H1 (cell line): Measurements from ENCODE around the gene AMBP. TPM values are rescaled to one million over a fixed set of nuclear protein-coding genes. Genes with fewer than 3 reads are reported as not detected.

ENCODE experiments used
- CTCF ChIA-PET: fragments of 300-600 bp; sonication (Branson Sonifier 250); formaldehyde crosslinking; loops from one replicate; lab custom pipeline; 2021; ENCODE audit not compliant: partially characterized antibody; lab: Charles Lee
- POLR2A ChIA-PET: fragments of 300-600 bp; sonication (Branson Sonifier 250); formaldehyde crosslinking; loops from one replicate; lab custom pipeline; 2021; ENCODE audit warnings: inconsistent platforms; ENCODE audit not compliant: partially characterized antibody; lab: Charles Lee
- DNase-seq, 2 experiments: peaks; one replicate each; pipeline versions ENCODE4 v3.0.0 to v3.0.0-alpha.2; 2010 to 2022; ENCODE audit warnings: low spot score in 2 of 2, low read depth in 1 of 2, mixed read lengths in 1 of 2
- FAIRE-seq: peaks from 2 replicates; lab custom pipeline; 2011; peaks lifted over from hg19 to GRCh38; lab: Jason Lieb, UNC
- H2AFZ ChIP-seq: 2 replicates; pipeline ENCODE4 v1.8.1; 2012; ENCODE audit warnings: low read length, inconsistent platforms
- H2AK5ac ChIP-seq: 2 replicates; pipeline ENCODE4 v1.6.1; 2013; ENCODE audit warnings: low read depth, low read length
- H2BK120ac ChIP-seq: replicated peaks from 2 replicates; pipeline ENCODE3; 2013; ENCODE audit warnings: low read depth, low read length, inconsistent platforms
- H2BK12ac ChIP-seq: 2 replicates; pipeline ENCODE4 v1.6.1; 2013; ENCODE audit warnings: low read depth, low read length
- H2BK15ac ChIP-seq: 2 replicates; pipeline ENCODE4 v1.6.1; 2013; ENCODE audit warnings: low read length
- H2BK20ac ChIP-seq: 2 replicates; pipeline ENCODE4 v1.6.1; 2013; ENCODE audit warnings: low read length
- H2BK5ac ChIP-seq: 2 replicates; pipeline ENCODE4 v1.6.1; 2013; ENCODE audit warnings: low read depth, low read length
- H3K14ac ChIP-seq: 2 replicates; pipeline ENCODE4 v1.6.1; 2013; ENCODE audit warnings: inconsistent platforms; ENCODE audit not compliant: insufficient read length
- H3K18ac ChIP-seq: 2 replicates; pipeline ENCODE4 v1.6.1; 2013; ENCODE audit warnings: low read length; ENCODE audit errors: extremely low read depth
- H3K23ac ChIP-seq: 2 replicates; pipeline ENCODE4 v1.6.1; 2013; ENCODE audit warnings: inconsistent platforms; ENCODE audit not compliant: insufficient read length
- H3K23me2 ChIP-seq: 2 replicates; pipeline ENCODE4 v1.6.1; 2013; ENCODE audit warnings: low read depth, low read length
- H3K27ac ChIP-seq: 2 replicates; pipeline ENCODE4 v1.6.1; 2011; ENCODE audit warnings: low read depth, low read length, inconsistent platforms
- H3K27me3 ChIP-seq, 4 experiments: replicated peaks in 1 of 4; 1 replicate in 1 of 4; 2 replicates in 3 of 4; pipeline versions ENCODE4 v1.6.1 to v1.8.1; 2011 to 2013; ENCODE audit warnings: low read length in 3 of 4, mild to moderate bottlenecking in 3 of 4, inconsistent platforms in 2 of 4, mixed read lengths in 2 of 4, moderate library complexity in 1 of 4; ENCODE audit not compliant: control insufficient read depth in 3 of 4, insufficient read depth in 3 of 4; ENCODE audit errors: extremely low read depth in 1 of 4
- H3K36me3 ChIP-seq, 4 experiments: 2 replicates each; pipeline versions ENCODE4 v1.6.1 to v1.8.1; 2011 to 2013; ENCODE audit warnings: mild to moderate bottlenecking in 4 of 4, low read length in 3 of 4, moderate library complexity in 2 of 4, control low read depth in 1 of 4, inconsistent platforms in 1 of 4; ENCODE audit not compliant: insufficient read depth in 4 of 4, control insufficient read depth in 2 of 4
- H3K4ac ChIP-seq: replicated peaks from 2 replicates; pipeline ENCODE3; 2013; ENCODE audit warnings: low read length, low read depth, mixed read lengths, inconsistent platforms; ENCODE audit not compliant: insufficient read length
- H3K4me1 ChIP-seq, 4 experiments: replicated peaks in 1 of 4; 1 replicate in 1 of 4; 2 replicates in 3 of 4; pipeline versions ENCODE4 v1.6.1 to v1.8.1; 2011 to 2013; ENCODE audit warnings: low read length in 3 of 4, inconsistent platforms in 2 of 4, mixed read lengths in 1 of 4; ENCODE audit not compliant: insufficient read depth in 4 of 4, control insufficient read depth in 3 of 4
- H3K4me2 ChIP-seq, 2 experiments: 2 replicates each; pipeline versions ENCODE4 v1.6.1 to v1.8.1; 2011 to 2013; ENCODE audit warnings: low read depth in 2 of 2, low read length in 2 of 2, control low read depth in 1 of 2, inconsistent platforms in 1 of 2, mild to moderate bottlenecking in 1 of 2; ENCODE audit not compliant: insufficient read depth in 1 of 2
- H3K4me3 ChIP-seq, 4 experiments: fragments of 200-600, 300-600 bp in 1 of 4; sonication (generic), shearing (Covaris generic), sonication (Bioruptor Twin) in 1 of 4; 2 replicates each; pipeline versions ENCODE4 v1.5.1 to v1.8.1; 2011 to 2016; ENCODE audit warnings: low read length in 4 of 4, low read depth in 3 of 4, control low read depth in 2 of 4, inconsistent platforms in 2 of 4, mild to moderate bottlenecking in 2 of 4, mixed read lengths in 1 of 4, moderate library complexity in 1 of 4; ENCODE audit not compliant: insufficient read depth in 2 of 4; ENCODE audit errors: extremely low read depth in 1 of 4
- H3K56ac ChIP-seq: replicated peaks from 2 replicates; pipeline ENCODE3; 2013; ENCODE audit warnings: low read depth, mild to moderate bottlenecking, mixed read lengths, low read length, inconsistent platforms; ENCODE audit not compliant: insufficient read length
- H3K79me1 ChIP-seq: 2 replicates; pipeline ENCODE4 v1.6.1; 2013; ENCODE audit warnings: low read depth, low read length, control low read depth
- H3K79me2 ChIP-seq, 2 experiments: 2 replicates each; pipeline versions ENCODE4 v1.6.1 to v1.8.1; 2012 to 2013; ENCODE audit warnings: low read length in 2 of 2, mild to moderate bottlenecking in 2 of 2, inconsistent platforms in 1 of 2; ENCODE audit not compliant: insufficient read depth in 2 of 2, control insufficient read depth in 1 of 2
- H3K9ac ChIP-seq, 4 experiments: replicated peaks in 1 of 4; 1 replicate in 1 of 4; 2 replicates in 3 of 4; pipeline versions ENCODE4 v1.6.1 to v1.8.1; 2011 to 2013; ENCODE audit warnings: low read depth in 3 of 4, low read length in 3 of 4, control low read depth in 2 of 4, mild to moderate bottlenecking in 2 of 4, moderate library complexity in 2 of 4, inconsistent platforms in 1 of 4; ENCODE audit errors: extremely low read depth in 1 of 4
- H3K9me3 ChIP-seq, 2 experiments: 2 replicates each; pipeline versions ENCODE4 v1.6.1 to v1.8.1; 2012 to 2013; ENCODE audit warnings: mild to moderate bottlenecking in 2 of 2, moderate library complexity in 2 of 2, control low read depth in 1 of 2, inconsistent platforms in 1 of 2, low read depth in 1 of 2, low read length in 1 of 2, mixed read lengths in 1 of 2; ENCODE audit not compliant: insufficient read depth in 2 of 2
- H4K20me1 ChIP-seq, 2 experiments: replicated peaks in 1 of 2; 2 replicates each; pipeline versions ENCODE3 to v1.8.1; 2011 to 2013; ENCODE audit warnings: inconsistent platforms in 2 of 2, low read length in 2 of 2, mild to moderate bottlenecking in 1 of 2; ENCODE audit not compliant: insufficient read depth in 2 of 2, control insufficient read depth in 1 of 2
- H4K5ac ChIP-seq: 2 replicates; pipeline ENCODE4 v1.6.1; 2013; ENCODE audit warnings: low read length, low read depth, mixed read lengths, inconsistent platforms; ENCODE audit not compliant: insufficient read length
- H4K8ac ChIP-seq: 2 replicates; pipeline ENCODE4 v1.8.0; 2013; ENCODE audit warnings: mild to moderate bottlenecking, moderate library complexity, low read length, inconsistent platforms; ENCODE audit not compliant: insufficient read depth; ENCODE audit errors: extremely low read depth
- H4K91ac ChIP-seq: replicated peaks from 2 replicates; pipeline ENCODE3; 2013; ENCODE audit warnings: low read length, mixed read lengths, inconsistent platforms; ENCODE audit not compliant: insufficient read length
- ATF2 ChIP-seq: IDR thresholded peaks from 2 replicates; pipeline ENCODE4 v1.6.1; 2012; ENCODE audit warnings: low read length, inconsistent platforms
- BACH1 ChIP-seq: IDR thresholded peaks from 2 replicates; pipeline ENCODE4 v1.6.1; 2012; ENCODE audit warnings: low read length, improper control_type of control experiment
- CHD1 ChIP-seq: IDR thresholded peaks from 2 replicates; pipeline ENCODE4 v1.6.1; 2012; ENCODE audit warnings: low read depth, low read length, improper control_type of control experiment
- GTF2F1 ChIP-seq: IDR thresholded peaks from 2 replicates; pipeline ENCODE4 v1.6.1; 2012; ENCODE audit warnings: low read depth, low read length, improper control_type of control experiment, borderline replicate concordance
- HDAC2 ChIP-seq, 2 experiments: fragments of 300-600 bp in 1 of 2; sonication (generic) in 1 of 2; IDR thresholded peaks; 2 replicates each; pipeline ENCODE4 v1.6.1; 2011 to 2012; ENCODE audit warnings: low read depth in 2 of 2, low read length in 2 of 2, mild to moderate bottlenecking in 2 of 2, moderate library complexity in 2 of 2, borderline replicate concordance in 1 of 2, inconsistent platforms in 1 of 2
- MAFK ChIP-seq: IDR thresholded peaks from 2 replicates; pipeline ENCODE4 v1.6.1; 2012; ENCODE audit warnings: low read depth, mild to moderate bottlenecking, improper control_type of control experiment, low read length
- NRF1 ChIP-seq: IDR thresholded peaks from 2 replicates; pipeline ENCODE4 v1.6.1; 2011; ENCODE audit warnings: mild to moderate bottlenecking, low read depth, low read length, improper control_type of control experiment
- RFX5 ChIP-seq: IDR thresholded peaks from 2 replicates; pipeline ENCODE4 v1.6.1; 2011; ENCODE audit warnings: low read depth, low read length, improper control_type of control experiment, borderline replicate concordance
- RNF2 ChIP-seq: fragments of 200-900, 300-1000 bp; sonication (generic); IDR thresholded peaks from 2 replicates; pipeline ENCODE4 v1.7.1; 2016; ENCODE audit warnings: borderline replicate concordance, low read depth, mild to moderate bottlenecking, antibody characterized with exemption, low read length; ENCODE audit not compliant: poor library complexity, severe bottlenecking; ENCODE audit errors: missing control alignments
- SRF ChIP-seq: IDR thresholded peaks from 2 replicates; pipeline ENCODE4 v1.6.1; 2011; ENCODE audit warnings: mild to moderate bottlenecking, low read depth, low read length, moderate library complexity
- TAF7 ChIP-seq: optimal IDR thresholded peaks from 2 replicates; pipeline ENCODE3; 2011; ENCODE audit warnings: low read depth, mild to moderate bottlenecking, inconsistent platforms, low read length, moderate library complexity, borderline replicate concordance
- ZNF274 ChIP-seq: IDR thresholded peaks from 2 replicates; pipeline ENCODE4 v1.7.0; 2012; ENCODE audit warnings: low read length, borderline replicate concordance; ENCODE audit errors: extremely low read depth
- WGBS, 2 experiments: shearing (Covaris generic) in 1 of 2; methylation state at CpG; one replicate each; pipeline versions ENCODE4 v1.1.6 to v1.1.7; 2013 to 2015; ENCODE audit warnings: low lambda C conversion rate in 2 of 2, mixed read lengths in 2 of 2, inconsistent platforms in 1 of 2, low coverage in 1 of 2, missing lambda C conversion rate in 1 of 2; ENCODE audit not compliant: insufficient replicate concordance in 2 of 2, insufficient coverage in 1 of 2, insufficient read length in 1 of 2; ENCODE audit errors: extremely low coverage in 1 of 2, missing lambda C conversion rate in 1 of 2; 5-methylcytosine and 5-hydroxymethylcytosine counted together
- polyA plus RNA-seq, 7 experiments: library from polyadenylated mRNA; depleted of rRNA in 3 of 7; stranded (reverse) in 5 of 7; unstranded in 2 of 7; fragments of >200 nt in 5 of 7; fragments of 200-250 nt in 2 of 7; gene quantifications; 1 replicate in 5 of 7; 2 replicates in 1 of 7; 4 replicates in 1 of 7; pipeline versions ENCODE4 v1.2.1 to v1.2.3, GENCODE V29; 2011 to 2013; ENCODE audit warnings: missing spikeins in 2 of 7, mixed read lengths in 2 of 7
- total RNA-seq: library from RNA; stranded (reverse); fragmentation: NEBNext Ultra II Directional; extraction: Animal tissue kit (Norgen Biotek cat#: 25700); gene quantifications from 2 replicates; pipeline ENCODE4 v1.2.1, GENCODE V29; 2021

AMBP gene
- total and polyA plus RNA-seq, 2 of the 8 experiments (the other 6 are each of a cell fraction or from before 2014, with no cell fraction given): 3.0 to 4.0 TPM

DNA sequence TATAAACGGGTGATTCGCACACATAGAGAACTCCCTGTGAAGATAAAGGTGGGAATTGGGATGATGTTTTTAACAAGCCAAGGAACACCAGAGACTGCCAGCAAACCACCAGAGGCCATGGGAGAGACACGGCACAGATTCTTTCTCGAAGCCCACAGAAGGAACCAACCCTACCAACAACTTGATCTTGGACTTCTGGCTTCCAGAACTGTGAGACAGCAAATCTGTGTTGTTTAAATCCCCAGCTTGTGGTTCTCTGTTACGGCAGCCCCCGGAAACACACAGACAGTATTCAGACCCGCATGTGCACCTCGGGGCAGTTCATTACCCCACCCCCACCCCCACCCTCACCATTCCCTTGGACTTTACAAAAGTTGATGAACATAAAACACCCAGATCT lies 12.8 kb downstream of the AMBP start:
- Histone ChIP-seq H4K8ac (no peak overlapping the region), H3K9ac (no peak overlapping the region), H4K91ac (no peak overlapping the region), H3K4me1 (no peaks in the 10 kb centered on the region), H2BK20ac (no peak overlapping the region), H3K23ac (no peak overlapping the region), H3K79me1 (no peaks in the 10 kb centered on the region), H3K27ac (no peak overlapping the region), H2BK12ac (no peak overlapping the region), H3K27me3 (no peaks in the 10 kb centered on the region), H2BK5ac (no peak overlapping the region), H2BK15ac (no peak overlapping the region), H3K4me2 (no peak overlapping the region), H3K23me2 (no peaks in the 10 kb centered on the region; the same call in 1 of the 2 replicates), H2AFZ (no peak overlapping the region), H2BK120ac (no peak overlapping the region), H3K4me3 (no peak overlapping the region), H3K79me2 (no peaks in the 10 kb centered on the region), H4K20me1 (no peaks in the 10 kb centered on the region), H2AK5ac (no peak overlapping the region), H3K4ac (no peak overlapping the region), H3K9me3 (no peaks in the 10 kb centered on the region), H3K14ac (no peak overlapping the region), H3K36me3 (no peaks in the 10 kb centered on the region), H3K18ac (no peak overlapping the region), H4K5ac (no peak overlapping the region), H3K56ac (no peak overlapping the region)
- DNase-seq (peak in 1 of 2 experiments; percentile 35), FAIRE-seq (no peak)
- POLR2A ChIA-PET: no interaction called here
- 97% methylated on average over 8 of the region's 8 CpGs; no CpG with 5 or more reads in 1 of the 2 experiments for WGBS, 2 experiments
- CTCF ChIA-PET: interaction anchor here (0.7 to 1.0 kb wide), 2 partner anchors 11 to 32 kb away, joined by 3 read pairs; no protein-coding TSS in a partner anchor
- TF ChIP-seq BACH1 (no peak), ZNF274 (no peak), HDAC2 (IDR thresholded peaks at IDR 0.05; ENCODE audit: borderline replicate concordance in 1 of 2, low read depth in 2 of 2, low read length in 2 of 2) (no peak), RFX5 (no peak), RNF2 (no peak), CHD1 (no peak), GTF2F1 (no peak), MAFK (no peak), TAF7 (no peak), ATF2 (no peak), NRF1 (no peak), SRF (no peak)
